GM12801 (cell line): ENCODE data around the gene AXIN2.

ENCODE experiments used
- CTCF ChIP-seq: IDR thresholded peaks from one replicate; pipeline ENCODE4 v1.5.1; 2011; ENCODE audit warnings: control low read depth; ENCODE audit not compliant: insufficient read length; ENCODE audit errors: extremely low read depth

AXIN2 gene

GRCh38 chr17:65514541-65514940 is 46.9 kb downstream of the AXIN2 start:
- TF ChIP-seq CTCF: no peak

DNA sequence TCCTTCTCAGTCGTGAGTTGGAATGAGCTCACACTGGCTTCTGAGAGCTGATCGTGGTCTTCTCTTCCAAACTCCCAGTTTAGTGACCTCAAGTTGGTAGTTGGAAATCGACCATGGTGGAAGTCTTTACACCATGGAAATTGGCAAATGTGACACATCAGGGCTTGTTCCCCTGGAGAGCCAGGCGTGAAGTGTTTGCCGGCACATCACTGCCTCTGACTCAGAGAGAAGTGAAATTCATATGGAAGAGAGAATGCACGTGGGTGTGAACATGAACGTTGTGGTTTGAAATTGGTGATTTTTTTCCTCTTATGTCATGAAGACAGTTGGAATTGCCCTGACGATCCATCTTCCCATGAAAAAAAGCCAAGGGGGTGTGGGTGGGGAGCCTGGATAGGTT is 47.4 kb downstream of the AXIN2 start:
- no peak for TF ChIP-seq CTCF

DNA sequence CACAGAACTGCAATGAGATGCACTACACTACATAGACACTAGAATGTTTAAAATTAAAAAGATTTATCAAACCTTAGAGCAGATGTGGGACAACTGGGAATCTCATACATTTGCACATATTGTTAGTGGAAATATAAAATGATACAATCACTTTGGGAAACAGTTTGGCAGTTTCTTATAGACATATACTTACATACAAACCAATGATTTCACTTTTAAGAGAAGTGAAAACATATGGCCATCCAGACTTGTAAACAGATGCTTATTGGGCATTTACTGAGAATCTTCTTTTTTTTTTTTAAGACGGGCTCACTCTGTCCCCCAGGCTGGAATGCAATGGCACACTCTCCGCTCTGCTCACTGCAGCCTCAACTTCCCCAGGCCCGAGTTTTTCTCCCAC is 50.1 kb downstream of the AXIN2 start:
- no peak for TF ChIP-seq CTCF

- no peak for TF ChIP-seq CTCF
Measured at GRCh38 chr17:65509032-65509431, 52.4 kb downstream of the AXIN2 start.

GRCh38 chr17:65504141-65504540 is 57.3 kb downstream of the AXIN2 start:
- TF ChIP-seq CTCF: no peak

DNA sequence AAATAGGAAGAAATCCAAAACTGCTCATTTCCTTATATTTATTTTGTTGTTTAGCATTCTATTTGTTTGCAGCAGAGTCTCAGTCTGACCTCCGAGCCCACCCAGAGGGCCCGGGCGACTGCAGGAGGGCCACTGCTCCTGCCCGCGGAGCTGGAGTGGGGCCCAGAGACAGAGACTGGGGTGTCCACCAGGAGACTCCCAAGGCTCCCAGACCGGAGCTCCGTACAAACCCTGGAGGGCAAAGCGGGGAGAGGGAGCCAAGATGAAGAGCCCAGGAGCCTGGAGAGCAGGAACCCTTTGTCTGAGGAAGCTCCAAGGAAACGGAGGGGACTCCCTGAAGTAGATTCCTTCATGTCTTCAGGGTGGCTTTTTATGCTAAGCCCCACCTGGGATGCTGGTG is 57.9 kb downstream of the AXIN2 start:
- TF ChIP-seq CTCF: no peak

GRCh38 chr17:65498816-65499215 is 62.6 kb downstream of the AXIN2 start:
- TF ChIP-seq CTCF: no peak

DNA sequence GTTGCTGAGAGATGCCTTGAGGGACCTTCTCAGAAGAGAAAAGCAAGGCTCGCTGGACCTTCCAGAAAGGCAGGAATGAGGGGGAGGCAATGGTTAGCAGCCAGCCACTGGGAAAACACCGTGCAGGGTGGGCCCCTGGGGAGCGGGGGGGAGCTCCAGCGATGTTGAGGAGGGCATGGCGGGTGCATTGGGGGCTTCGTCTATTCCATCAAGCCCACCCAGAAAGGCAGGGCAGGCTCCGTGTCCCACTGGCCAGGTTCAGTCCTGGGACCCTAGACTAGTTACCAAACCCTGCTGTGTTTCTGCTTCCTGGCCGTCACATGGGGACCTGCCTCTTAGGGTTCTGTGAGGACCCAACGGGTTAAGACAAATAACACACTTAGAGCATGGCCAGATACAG is 64.6 kb downstream of the AXIN2 start:
- no peak for TF ChIP-seq CTCF
